ENCODE results near the gene OASL. TPM values are rescaled to one million over a fixed set of nuclear protein-coding genes. Genes with fewer than 3 reads are reported as not detected.
A peak's percentile ranks its signal among the peaks of the same experiment; 100 is the strongest.

Gene OASL
- total and polyA plus RNA-seq, 2 of the 4 experiments (the other 2 are of a cell fraction) = under 0.01 to 0.05 TPM

DNA sequence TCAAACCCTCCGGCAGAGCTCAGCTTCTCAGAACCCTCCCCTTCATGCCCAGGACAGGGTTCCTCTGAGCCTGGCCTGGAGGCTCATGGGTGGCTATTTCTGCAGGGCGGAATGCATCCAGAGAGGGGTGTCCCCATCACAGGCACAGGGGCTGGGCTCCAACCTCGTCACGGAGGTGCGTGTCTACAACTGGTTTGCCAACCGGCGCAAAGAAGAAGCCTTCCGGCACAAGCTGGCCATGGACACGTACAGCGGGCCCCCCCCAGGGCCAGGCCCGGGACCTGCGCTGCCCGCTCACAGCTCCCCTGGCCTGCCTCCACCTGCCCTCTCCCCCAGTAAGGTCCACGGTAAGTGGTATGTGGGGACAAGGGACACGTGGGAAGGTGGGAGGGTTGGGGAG is 45.0 kb downstream of the OASL start:
- no peak overlapping the region for H2BK20ac ChIP-seq (ENCODE audit: low read depth, low read length)
- no peak overlapping the region for H2BK120ac ChIP-seq (ENCODE audit: low read depth, low read length)
- peaks cover 11% of the 10 kb centered on the region; the same call in 1 of the 2 replicates for H3K27me3 ChIP-seq (ENCODE audit: control insufficient read depth, insufficient read depth, low read length)
- H3K9me1 ChIP-seq (ENCODE audit: insufficient read depth, low read length) = no peaks in the 10 kb centered on the region
- H3K9me3 ChIP-seq (ENCODE audit: control insufficient read depth, insufficient read depth, low read length) = no peaks in the 10 kb centered on the region; the same call in 1 of the 2 replicates
- peak overlapping the region; percentile 28 for H2AK9ac ChIP-seq (replicated peaks; ENCODE audit: low read depth, low read length, poor library complexity)
- H3K4me3 ChIP-seq (ENCODE audit: insufficient read depth, low read depth, low read length) = no peak overlapping the region
- no peaks in the 10 kb centered on the region for H3K36me3 ChIP-seq (ENCODE audit: control insufficient read depth, insufficient read depth, low read length)
- in situ Hi-C loops (cut with MboI; ENCODE audit: low sequenced_read_pairs) (no loop called here), intact Hi-C loops (cut with micrococcal nuclease) (no loop called here), dilution Hi-C loops (cut with HindIII; ENCODE audit: low sequenced_read_pairs, unreplicated experiment) (no loop called here)
- no peak overlapping the region for H3K27ac ChIP-seq (ENCODE audit: insufficient read depth, low read length)
- H2BK5ac ChIP-seq (ENCODE audit: low read depth, low read length, poor library complexity, severe bottlenecking) = no peak overlapping the region
- DNase-seq (no peak), ATAC-seq (ENCODE audit: low read depth) (no peak)
- 60% methylated on average over 1 of the region's 15 CpGs; no CpG with 5 or more reads in 1 of the 2 experiments for WGBS, 2 experiments (ENCODE audit: extremely low coverage in 2 of 2, insufficient read length in 1 of 2)
- H2AFZ ChIP-seq (replicated peaks; ENCODE audit: low read length, poor library complexity) = no peak overlapping the region
- no peak overlapping the region for H3K4me2 ChIP-seq (ENCODE audit: low read depth, low read length)
- H3K4me1 ChIP-seq (ENCODE audit: control insufficient read depth, insufficient read depth, low read length) = 0 out of 2 replicates have a peak, but pooled peaks cover 2% of the 10 kb centered on the region
- H3K9ac ChIP-seq (ENCODE audit: low read depth, low read length) = no peak overlapping the region
- no peak overlapping the region for H2AK5ac ChIP-seq (ENCODE audit: low read depth, low read length)
- no peak overlapping the region for H4K8ac ChIP-seq (ENCODE audit: low read depth in 2 of 2, low read length in 2 of 2)
- BruUV-seq (replicated peaks) = no TSS peak
- no peaks in the 10 kb centered on the region for H4K20me1 ChIP-seq (ENCODE audit: insufficient read depth, low read length)
- H4K91ac ChIP-seq (ENCODE audit: insufficient read depth, low read depth, low read length) = no peak overlapping the region
- H3K23ac ChIP-seq (ENCODE audit: low read depth, low read length) = no peak overlapping the region
- no peak for TF ChIP-seq FOS (IDR thresholded peaks at IDR 0.05; ENCODE audit: low read depth, low read length)
- no peak for TF ChIP-seq MXI1 (IDR thresholded peaks at IDR 0.05; ENCODE audit: borderline replicate concordance, low read depth, low read length)
- TF ChIP-seq, protein P1, sequence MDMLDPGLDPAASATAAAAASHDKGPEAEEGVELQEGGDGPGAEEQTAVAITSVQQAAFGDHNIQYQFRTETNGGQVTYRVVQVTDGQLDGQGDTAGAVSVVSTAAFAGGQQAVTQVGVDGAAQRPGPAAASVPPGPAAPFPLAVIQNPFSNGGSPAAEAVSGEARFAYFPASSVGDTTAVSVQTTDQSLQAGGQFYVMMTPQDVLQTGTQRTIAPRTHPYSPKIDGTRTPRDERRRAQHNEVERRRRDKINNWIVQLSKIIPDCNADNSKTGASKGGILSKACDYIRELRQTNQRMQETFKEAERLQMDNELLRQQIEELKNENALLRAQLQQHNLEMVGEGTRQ (IDR thresholded peaks at IDR 0.05; ENCODE audit: low read depth, low read length) = no peak
- TF ChIP-seq SMC3 (IDR thresholded peaks at IDR 0.05; ENCODE audit: low read depth, low read length) = no peak
- no peak for TF ChIP-seq RAD21 (IDR thresholded peaks at IDR 0.05; ENCODE audit: low read length)
- no peak for TF ChIP-seq NFE2L2 (IDR thresholded peaks at IDR 0.05; ENCODE audit: low read depth, low read length)
- TF ChIP-seq RFX5 (IDR thresholded peaks at IDR 0.05; ENCODE audit: low read depth, low read length) = no peak
- TF ChIP-seq, protein P2, sequence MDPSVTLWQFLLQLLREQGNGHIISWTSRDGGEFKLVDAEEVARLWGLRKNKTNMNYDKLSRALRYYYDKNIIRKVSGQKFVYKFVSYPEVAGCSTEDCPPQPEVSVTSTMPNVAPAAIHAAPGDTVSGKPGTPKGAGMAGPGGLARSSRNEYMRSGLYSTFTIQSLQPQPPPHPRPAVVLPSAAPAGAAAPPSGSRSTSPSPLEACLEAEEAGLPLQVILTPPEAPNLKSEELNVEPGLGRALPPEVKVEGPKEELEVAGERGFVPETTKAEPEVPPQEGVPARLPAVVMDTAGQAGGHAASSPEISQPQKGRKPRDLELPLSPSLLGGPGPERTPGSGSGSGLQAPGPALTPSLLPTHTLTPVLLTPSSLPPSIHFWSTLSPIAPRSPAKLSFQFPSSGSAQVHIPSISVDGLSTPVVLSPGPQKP (IDR thresholded peaks at IDR 0.05; ENCODE audit: borderline replicate concordance, low read depth, low read length) = no peak
- no peak for TF ChIP-seq POLR2A (IDR thresholded peaks at IDR 0.05; ENCODE audit: low read depth, low read length)
- TF ChIP-seq CHD1 (IDR thresholded peaks at IDR 0.05; ENCODE audit: low read depth, low read length) = no peak
- no peak for TF ChIP-seq CEBPB (IDR thresholded peaks at IDR 0.05; ENCODE audit: low read depth, low read length)
- TF ChIP-seq MAFK (IDR thresholded peaks at IDR 0.05; ENCODE audit: low read depth, low read length) = no peak
- TF ChIP-seq, protein P3, sequence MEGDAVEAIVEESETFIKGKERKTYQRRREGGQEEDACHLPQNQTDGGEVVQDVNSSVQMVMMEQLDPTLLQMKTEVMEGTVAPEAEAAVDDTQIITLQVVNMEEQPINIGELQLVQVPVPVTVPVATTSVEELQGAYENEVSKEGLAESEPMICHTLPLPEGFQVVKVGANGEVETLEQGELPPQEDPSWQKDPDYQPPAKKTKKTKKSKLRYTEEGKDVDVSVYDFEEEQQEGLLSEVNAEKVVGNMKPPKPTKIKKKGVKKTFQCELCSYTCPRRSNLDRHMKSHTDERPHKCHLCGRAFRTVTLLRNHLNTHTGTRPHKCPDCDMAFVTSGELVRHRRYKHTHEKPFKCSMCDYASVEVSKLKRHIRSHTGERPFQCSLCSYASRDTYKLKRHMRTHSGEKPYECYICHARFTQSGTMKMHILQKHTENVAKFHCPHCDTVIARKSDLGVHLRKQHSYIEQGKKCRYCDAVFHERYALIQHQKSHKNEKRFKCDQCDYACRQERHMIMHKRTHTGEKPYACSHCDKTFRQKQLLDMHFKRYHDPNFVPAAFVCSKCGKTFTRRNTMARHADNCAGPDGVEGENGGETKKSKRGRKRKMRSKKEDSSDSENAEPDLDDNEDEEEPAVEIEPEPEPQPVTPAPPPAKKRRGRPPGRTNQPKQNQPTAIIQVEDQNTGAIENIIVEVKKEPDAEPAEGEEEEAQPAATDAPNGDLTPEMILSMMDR (conservative IDR thresholded peaks at IDR 0.05; ENCODE audit: low read depth, low read length) = no peak
- no peak overlapping the region for H3K56ac ChIP-seq (ENCODE audit: extremely low read depth, insufficient read depth, low read length)
- H3K18ac ChIP-seq (ENCODE audit: low read depth, low read length) = no peak overlapping the region
- CTCF ChIA-PET = no interaction called here
- no peaks in the 10 kb centered on the region for H3K79me1 ChIP-seq (ENCODE audit: low read depth in 1 of 2, low read length in 2 of 2)
- H2BK15ac ChIP-seq (ENCODE audit: low read depth, low read length) = no peak overlapping the region
- POLR2A ChIA-PET (ENCODE audit: unreplicated experiment) = no interaction called here
- no peak overlapping the region for H4K5ac ChIP-seq (ENCODE audit: low read depth, low read length)
- H3K14ac ChIP-seq (replicated peaks; ENCODE audit: low read depth, low read length) = no peak overlapping the region
- no peak overlapping the region for H3K4ac ChIP-seq (ENCODE audit: low read depth, low read length)

All from IMR-90 (cell line).